Astrocyte (in vitro differentiated cells and primary cell): Measurements from ENCODE around the gene METAP1D.

Experiments used
- CTCF ChIP-seq: IDR thresholded peaks from 2 replicates; pipeline ENCODE4 v1.5.1; 2011; ENCODE audit warnings: low read depth, mild to moderate bottlenecking, inconsistent platforms, low read length, moderate library complexity; ENCODE audit not compliant: insufficient read depth
- EZH2 ChIP-seq: IDR thresholded peaks from 2 replicates; pipeline ENCODE4 v1.6.1; 2012; ENCODE audit warnings: mild to moderate bottlenecking, low read length, inconsistent platforms; ENCODE audit not compliant: insufficient read depth

GRCh38 chr2:172039011-172039704 is 39.4 kb downstream of the METAP1D start:
- no peak for TF ChIP-seq CTCF
- TF ChIP-seq EZH2 = no peak
